ENCODE data around the gene PFKFB2. TPM values are rescaled to one million over a fixed set of nuclear protein-coding genes. Genes with fewer than 3 reads are reported as not detected.
A peak's percentile ranks its signal among the peaks of the same experiment; 100 is the strongest.

PFKFB2 gene
- total and polyA plus RNA-seq, 2 of the 8 experiments (the other 6 are each of a cell fraction or from before 2014, with no cell fraction given) = 6.7 to 19.1 TPM

DNA sequence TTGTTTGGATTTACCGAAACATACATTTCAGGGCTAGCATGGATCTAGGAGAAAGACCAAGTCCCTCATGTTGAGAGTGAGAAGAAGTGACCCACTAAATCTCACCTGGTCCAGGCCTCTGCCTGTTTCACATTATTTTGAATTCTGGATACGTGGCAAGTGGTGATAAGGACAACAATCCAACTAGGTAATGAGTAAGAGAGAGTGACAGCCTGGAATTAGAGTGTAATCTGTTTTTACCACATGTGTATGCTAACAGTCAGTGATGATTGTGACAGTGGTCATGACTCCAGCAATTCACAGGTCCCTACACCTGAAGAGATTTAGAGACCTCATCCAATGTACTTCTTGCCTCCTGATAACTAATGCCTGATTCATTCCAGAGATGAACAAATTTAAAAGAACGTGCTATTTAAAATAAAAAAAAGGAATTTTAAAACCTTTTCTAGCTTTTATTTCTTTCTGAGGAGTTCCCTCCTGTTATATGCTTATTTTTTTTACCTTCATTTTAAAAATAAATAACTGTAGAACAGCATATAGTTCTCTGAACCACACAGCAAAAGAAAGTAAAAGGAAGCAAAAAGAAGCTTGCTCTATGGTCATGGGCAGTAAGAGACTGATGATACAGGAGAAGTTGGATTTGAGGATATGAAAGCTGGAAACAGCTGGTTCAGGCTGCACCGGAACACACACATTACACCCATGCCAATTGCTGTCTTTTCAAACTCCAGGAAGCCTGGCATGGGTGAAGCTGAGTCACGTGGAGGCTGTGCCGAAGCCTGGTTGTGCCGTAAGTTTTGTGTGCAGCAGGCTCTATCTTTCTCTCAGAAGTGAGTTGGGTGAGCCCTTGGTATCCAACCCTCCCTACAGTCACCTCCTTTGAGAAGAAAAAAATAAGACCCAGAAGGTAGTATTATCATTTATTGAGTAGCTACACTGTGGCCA, 35.2 kb upstream of the PFKFB2 start:
- H3K9ac ChIP-seq (replicated peaks in 1 of 4; ENCODE audit: extremely low read depth in 1 of 4, low read depth in 3 of 4, low read length in 3 of 4) = no peak overlapping the region
- ChIA-PET CTCF (ENCODE audit: partially characterized antibody) (interaction anchor here (0.8 to 10.5 kb wide), 3 partner anchors 10 to 384 kb away, joined by 3 to 122 read pairs (median 3); no protein-coding TSS in a partner anchor), POLR2A (ENCODE audit: partially characterized antibody) (no interaction called here)
- no peaks in the 10 kb centered on the region for H3K79me2 ChIP-seq (ENCODE audit: control insufficient read depth in 1 of 2, insufficient read depth in 2 of 2, low read length in 2 of 2)
- no peaks in the 10 kb centered on the region for H3K4me1 ChIP-seq (replicated peaks in 1 of 4; ENCODE audit: control insufficient read depth in 3 of 4, insufficient read depth in 4 of 4, low read length in 3 of 4)
- no peak overlapping the region for H4K8ac ChIP-seq (ENCODE audit: extremely low read depth, insufficient read depth, low read length)
- H3K27ac ChIP-seq (ENCODE audit: low read depth, low read length) = no peak overlapping the region
- H2AK5ac ChIP-seq (ENCODE audit: low read depth, low read length) = no peak overlapping the region
- H3K4me2 ChIP-seq (ENCODE audit: insufficient read depth in 1 of 2, low read depth in 2 of 2, low read length in 2 of 2) = no peak overlapping the region
- no peak overlapping the region for H2BK20ac ChIP-seq (ENCODE audit: low read length)
- H2BK12ac ChIP-seq (ENCODE audit: low read depth, low read length) = no peak overlapping the region
- no peak overlapping the region for H4K91ac ChIP-seq (replicated peaks; ENCODE audit: insufficient read length, low read length)
- no peak overlapping the region for H3K4me3 ChIP-seq (ENCODE audit: extremely low read depth in 1 of 4, insufficient read depth in 2 of 4, low read depth in 3 of 4, low read length in 4 of 4)
- DNase-seq (ENCODE audit: low read depth in 1 of 2, low spot score in 2 of 2) (no peak), FAIRE-seq (no peak)
- no peak overlapping the region for H2BK15ac ChIP-seq (ENCODE audit: low read length)
- H3K23me2 ChIP-seq (ENCODE audit: low read depth, low read length) = no peaks in the 10 kb centered on the region
- H3K18ac ChIP-seq (ENCODE audit: extremely low read depth, low read length) = no peak overlapping the region
- H2AFZ ChIP-seq (ENCODE audit: low read length) = no peak overlapping the region
- 87% methylated on average over 7 of the region's 7 CpGs; no CpG with 5 or more reads in 1 of the 2 experiments for WGBS, 2 experiments (ENCODE audit: extremely low coverage in 1 of 2, insufficient coverage in 1 of 2, insufficient read length in 1 of 2, insufficient replicate concordance in 2 of 2, low coverage in 1 of 2, low lambda C conversion rate in 2 of 2, missing lambda C conversion rate in 1 of 2)
- no peak overlapping the region for H3K56ac ChIP-seq (replicated peaks; ENCODE audit: insufficient read length, low read depth, low read length)
- H2BK120ac ChIP-seq (replicated peaks; ENCODE audit: low read depth, low read length) = no peak overlapping the region
- no peaks in the 10 kb centered on the region for H3K79me1 ChIP-seq (ENCODE audit: low read depth, low read length)
- peak overlapping the region; percentile 58 for H3K4ac ChIP-seq (replicated peaks; ENCODE audit: insufficient read length, low read depth, low read length)
- no peak overlapping the region for H4K5ac ChIP-seq (ENCODE audit: insufficient read length, low read depth, low read length)
- H3K27me3 ChIP-seq (replicated peaks in 1 of 4; ENCODE audit: control insufficient read depth in 3 of 4, extremely low read depth in 1 of 4, insufficient read depth in 3 of 4, low read length in 3 of 4) = no peaks in the 10 kb centered on the region
- H3K36me3 ChIP-seq (ENCODE audit: control insufficient read depth in 2 of 4, insufficient read depth in 4 of 4, low read length in 3 of 4) = no peaks in the 10 kb centered on the region; a peak in 1 of 8 replicates
- TF ChIP-seq KDM1A (IDR thresholded peaks at IDR 0.05; ENCODE audit: borderline replicate concordance, low read length) = no peak
- TF ChIP-seq FOSL1 (IDR thresholded peaks at IDR 0.05; ENCODE audit: insufficient read depth, low read depth, low read length) = no peak
- no peak for TF ChIP-seq TEAD4 (IDR thresholded peaks at IDR 0.05; ENCODE audit: low read depth, low read length)
- TF ChIP-seq EGR1 (IDR thresholded peaks at IDR 0.05; ENCODE audit: borderline replicate concordance, low read depth, low read length) = no peak
- no peak for TF ChIP-seq CTCF (IDR thresholded peaks at IDR 0.05; ENCODE audit: control extremely low read depth in 1 of 3, insufficient read depth in 1 of 3, low read depth in 1 of 3, low read length in 3 of 3)
- TF ChIP-seq ZNF274 (IDR thresholded peaks at IDR 0.05; ENCODE audit: borderline replicate concordance, extremely low read depth, low read length) = no peak
- H4K20me1 ChIP-seq (replicated peaks in 1 of 2; ENCODE audit: control insufficient read depth in 1 of 2, insufficient read depth in 2 of 2, low read length in 2 of 2) = no peaks in the 10 kb centered on the region
- no peak overlapping the region for H2BK5ac ChIP-seq (ENCODE audit: low read depth, low read length)
- no peak overlapping the region for H3K23ac ChIP-seq (ENCODE audit: insufficient read length)
- H3K9me3 ChIP-seq (ENCODE audit: insufficient read depth in 2 of 2, low read depth in 1 of 2, low read length in 1 of 2) = no peaks in the 10 kb centered on the region
- no peak overlapping the region for H3K14ac ChIP-seq (ENCODE audit: insufficient read length)

Measured in H1 (cell line).